K562 (cell line): ENCODE data around the gene ARL2. TPM values are rescaled to one million over a fixed set of nuclear protein-coding genes. Genes with fewer than 3 reads are reported as not detected.

Experiments
- ATAC-seq: fragments of 200-7000 bp; cut with Tn5 transposase; 3 replicates; pipeline ENCODE4 v1.9.1; 2020; ENCODE audit warnings: moderate library complexity
- BruUV-seq: library from RNA; stranded (reverse); fragments of 400-500 nt; replicated peaks from 2 replicates; lab custom pipeline; 2021; lab: Mats Ljungman, UMichigan
- CTCF ChIA-PET: fragments of 300-600 bp; formaldehyde crosslinking; extraction: SDS; loops from one replicate; lab custom pipeline; 2021; ENCODE audit warnings: low intra/inter-chr PET ratio; lab: Yijun Ruan, JAX
- POLR2A ChIA-PET: fragments of 300-600, 350-650 bp; sonication (Branson Sonifier 250); formaldehyde crosslinking; extraction: SDS; loops from one replicate; lab custom pipeline; 2021; ENCODE audit warnings: antibody characterized with exemption, inconsistent platforms; lab: Yijun Ruan, JAX
- DNase-seq, 4 experiments: peaks; one replicate each; pipeline versions ENCODE4 v3.0.0 to v3.0.0-alpha.2; 2011 to 2018; ENCODE audit warnings: low spot score in 3 of 4, mixed read lengths in 3 of 4; ENCODE audit errors: extremely low read depth in 1 of 4
- FAIRE-seq: peaks from 2 replicates; lab custom pipeline; 2011; peaks lifted over from hg19 to GRCh38; lab: Jason Lieb, UNC
- H2AFZ ChIP-seq: 2 replicates; pipeline ENCODE4 v1.6.0; 2011; ENCODE audit warnings: low read depth, low read length, control low read depth, inconsistent platforms
- H3K27ac ChIP-seq: fragments of 200-600 bp; 3 replicates; pipeline ENCODE4 v1.8.0; 2011; ENCODE audit warnings: low read depth, mild to moderate bottlenecking, control low read depth, inconsistent platforms, low read length, moderate library complexity, mixed read lengths; ENCODE audit errors: extremely low read depth
- H3K27me3 ChIP-seq, 2 experiments: fragments of 300-600 bp in 1 of 2; 2 replicates in 1 of 2; 3 replicates in 1 of 2; pipeline versions ENCODE4 v1.6.0 to v1.8.0; 2011; ENCODE audit warnings: inconsistent platforms in 2 of 2, low read length in 2 of 2, mild to moderate bottlenecking in 1 of 2, mixed read lengths in 1 of 2, moderate library complexity in 1 of 2; ENCODE audit not compliant: control insufficient read depth in 2 of 2, insufficient read depth in 2 of 2
- H3K36me3 ChIP-seq: fragments of 300-600 bp; 3 replicates; pipeline ENCODE4 v1.8.0; 2011; ENCODE audit warnings: mild to moderate bottlenecking, low read length, inconsistent platforms; ENCODE audit not compliant: control insufficient read depth, insufficient read depth
- H3K4me1 ChIP-seq, 2 experiments: fragments of 200-600 bp in 1 of 2; replicated peaks in 1 of 2; 2 replicates in 1 of 2; 3 replicates in 1 of 2; pipeline versions ENCODE4 v1.5.1 to v1.8.0; 2011; ENCODE audit warnings: inconsistent platforms in 2 of 2, low read length in 2 of 2, mild to moderate bottlenecking in 1 of 2, mixed read lengths in 1 of 2, moderate library complexity in 1 of 2; ENCODE audit not compliant: control insufficient read depth in 2 of 2, insufficient read depth in 2 of 2
- H3K4me2 ChIP-seq: 2 replicates; pipeline ENCODE4 v1.6.1; 2011; ENCODE audit warnings: low read length, control low read depth, inconsistent platforms, mixed read lengths; ENCODE audit not compliant: insufficient read depth
- H3K4me3 ChIP-seq: fragments of 200-600 bp; sonication (generic), shearing (Covaris generic); 2 replicates; pipeline ENCODE4 v1.5.1; 2016; ENCODE audit warnings: control low read depth, inconsistent platforms
- H3K79me2 ChIP-seq: fragments of 200-600 bp; 3 replicates; pipeline ENCODE4 v1.8.0; 2011; ENCODE audit warnings: low read length, inconsistent platforms; ENCODE audit not compliant: control insufficient read depth, insufficient read depth
- H3K9ac ChIP-seq, 2 experiments: 2 replicates each; pipeline versions ENCODE4 v1.6.0 to v1.6.1; 2011; ENCODE audit warnings: low read depth in 2 of 2, low read length in 2 of 2, control low read depth in 1 of 2, inconsistent platforms in 1 of 2, mild to moderate bottlenecking in 1 of 2, mixed read lengths in 1 of 2; ENCODE audit not compliant: insufficient read depth in 1 of 2
- H3K9me1 ChIP-seq: one replicate; pipeline ENCODE4 v1.6.0; 2011; ENCODE audit warnings: inconsistent platforms, mild to moderate bottlenecking, low read length, moderate library complexity; ENCODE audit not compliant: control insufficient read depth, insufficient read depth
- H3K9me3 ChIP-seq: replicated peaks from 2 replicates; pipeline ENCODE4 v1.5.1; 2011; ENCODE audit warnings: low read depth, low read length, inconsistent platforms; ENCODE audit not compliant: control insufficient read depth, insufficient read depth
- H4K20me1 ChIP-seq: replicated peaks from 2 replicates; pipeline ENCODE4 v1.6.1; 2011; ENCODE audit warnings: low read length, inconsistent platforms, mixed read lengths; ENCODE audit not compliant: control insufficient read depth, insufficient read depth
- ARID1B ChIP-seq: fragments of 450-650 bp; IDR thresholded peaks from 2 replicates; pipeline ENCODE4 v1.6.1; 2016; ENCODE audit warnings: antibody characterized with exemption, mild to moderate bottlenecking, inconsistent platforms
- ATF6 ChIP-seq: sonication (generic); formaldehyde crosslinking; IDR thresholded peaks from 2 replicates; pipeline ENCODE4 v1.4.0; 2020; ENCODE audit warnings: mild to moderate bottlenecking, missing genetic modification reagents
- CHD4 ChIP-seq: fragments of 200-600 bp; sonication (generic); IDR thresholded peaks from 3 replicates; pipeline ENCODE4 v1.6.1; 2012; ENCODE audit warnings: low read depth, mild to moderate bottlenecking, mixed read lengths, low read length, inconsistent platforms; ENCODE audit not compliant: insufficient read depth, insufficient replicate concordance, poor library complexity, severe bottlenecking
- MLLT1 ChIP-seq, 2 experiments: fragments of 450-650 bp; IDR thresholded peaks; 2 replicates each; pipeline ENCODE4 v1.6.1; 2016
- NFYB ChIP-seq: IDR thresholded peaks from 2 replicates; pipeline ENCODE4 v1.6.1; 2011; ENCODE audit warnings: mild to moderate bottlenecking, moderate library complexity; ENCODE audit not compliant: insufficient read length; ENCODE audit errors: extremely low read depth
- RBM25 ChIP-seq: fragments of 200-400 bp; formaldehyde crosslinking; IDR thresholded peaks from 2 replicates; pipeline ENCODE4 v1.6.1; 2018; ENCODE audit warnings: low read length, low read depth, moderate library complexity; ENCODE audit not compliant: severe bottlenecking
- RNF219 ChIP-seq: fragments of 250-450 bp; sonication (Bioruptor Pico); IDR thresholded peaks from 2 replicates; pipeline ENCODE4 v1.5.0; 2022; ENCODE audit warnings: mild to moderate bottlenecking
- SRF ChIP-seq, 2 experiments: fragments of 250-450, 450-650 bp in 1 of 2; sonication (Bioruptor Pico) in 1 of 2; sonication (generic) in 1 of 2; formaldehyde crosslinking; IDR thresholded peaks; 2 replicates each; pipeline versions ENCODE4 v1.5.0 to v1.5.1; 2020 to 2022; ENCODE audit warnings: mild to moderate bottlenecking in 1 of 2, missing genetic modification reagents in 1 of 2
- TRIM25 ChIP-seq: fragments of 450-650 bp; IDR thresholded peaks from 2 replicates; pipeline ENCODE4 v1.7.0; 2016; ENCODE audit warnings: borderline replicate concordance
- ZBTB33 ChIP-seq: sonication (generic); formaldehyde crosslinking; IDR thresholded peaks from 2 replicates; pipeline ENCODE4 v1.8.1; 2023; ENCODE audit warnings: mild to moderate bottlenecking, missing genetic modification reagents
- WGBS: fragments of 100-300 bp; shearing (Covaris generic); methylation state at CpG from one replicate; pipeline ENCODE4 v1.1.6; 2016; ENCODE audit warnings: low coverage, mixed read lengths; ENCODE audit not compliant: insufficient coverage; ENCODE audit errors: missing lambda C conversion rate; 5-methylcytosine and 5-hydroxymethylcytosine counted together
- in situ Hi-C: fragments of 300-500 bp; cut with MboI; formaldehyde crosslinking; loops from 4 replicates; pipeline ENCODE4 v1.15.0; 2018; ENCODE audit warnings: inconsistent platforms, mixed read lengths
- intact Hi-C: fragments of 100-400 bp; cut with micrococcal nuclease; formaldehyde crosslinking; loops from 2 replicates; pipeline ENCODE4 v1.14.2; 2022
- polyA plus RNA-seq, 8 experiments: library from polyadenylated mRNA; depleted of rRNA in 4 of 8; stranded (reverse) in 5 of 8; unstranded in 3 of 8; fragments of >200 nt; fragmentation: Nextera tagmentation in 2 of 8; fragmentation: Illumina TruSeq in 1 of 8; extraction: Ambion mirVana in 2 of 8; extraction: Trizol in 1 of 8; gene quantifications; 2 replicates each; pipeline versions ENCODE4 v1.2.1 to v1.2.3, GENCODE V29; 2011 to 2014; ENCODE audit warnings: inconsistent platforms in 1 of 8, missing spikeins in 1 of 8
- total RNA-seq, 7 experiments: library from RNA; depleted of rRNA in 6 of 7; stranded (reverse); fragments of >200 nt in 6 of 7; fragmentation: Illumina TruSeq in 2 of 7; extraction: Trizol in 2 of 7; gene quantifications; 2 replicates each; pipeline versions ENCODE4 v1.2.1 to v1.2.3, GENCODE V29; 2011 to 2021; ENCODE audit warnings: low replicate concordance in 1 of 7

Gene ARL2
- total and polyA plus RNA-seq, 9 of the 15 experiments (the other 6 are each of a cell fraction or from before 2014, with no cell fraction given), result 5.7 to 154 (median 92.2) TPM

GRCh38 chr11:65034423-65034822, 20.5 kb downstream of the ARL2 start (continued):
- TF ChIP-seq MLLT1 (IDR thresholded peaks at IDR 0.05), result no peak
- peak; percentile 28 for TF ChIP-seq RBM25
- TF ChIP-seq ARID1B, result no peak
- TF ChIP-seq RNF219 (CRISPR knock-in tag), result no peak
- no peak for TF ChIP-seq SRF (CRISPR knock-in tag; IDR thresholded peaks at IDR 0.05)

- no peaks in the 10 kb centered on the region for H3K27me3 ChIP-seq
- ATAC-seq (no peak), FAIRE-seq (no peak), DNase-seq (no peak)
- ChIA-PET POLR2A (interaction anchor here (0.6 to 0.8 kb wide), 2 partner anchors 63 to 82 kb away, joined by 3 to 4 read pairs; partner anchors contain the start of gene ZNHIT2), CTCF (no interaction called here)
- no peaks in the 10 kb centered on the region for H3K9me3 ChIP-seq
- no TSS peak for BruUV-seq
- WGBS, result 59% methylated on average over 10 of the region's 11 CpGs
- H3K4me3 ChIP-seq, result no peak overlapping the region
- peaks cover 24% of the 10 kb centered on the region; the same call in 1 of the 3 replicates for H3K36me3 ChIP-seq
- H3K79me2 ChIP-seq, result no peaks in the 10 kb centered on the region
- intact Hi-C loops (no loop called here), in situ Hi-C loops (no loop called here)
- H4K20me1 ChIP-seq, result no peaks in the 10 kb centered on the region
- peak overlapping the region in 1 of 2 experiments; percentile 50; a peak in 1 of 4 replicates for H3K9ac ChIP-seq
- H3K27ac ChIP-seq, result no peak overlapping the region
- peaks cover 5 to 18% of the 10 kb centered on the region in 2 experiments; a peak in 3 of 5 replicates for H3K4me1 ChIP-seq
- no peaks in the 10 kb centered on the region for H3K9me1 ChIP-seq
- H3K4me2 ChIP-seq, result no peak overlapping the region
- no peak overlapping the region for H2AFZ ChIP-seq
- TF ChIP-seq ATF6 (CRISPR knock-in tag) (no peak), ZBTB33 (CRISPR knock-in tag) (no peak), CHD4 (no peak), NFYB (no peak), TRIM25 (no peak)
Measured at GRCh38 chr11:65035579-65035978, 21.6 kb downstream of the ARL2 start.
